H1 (cell line): ENCODE data around the gene PHACTR1. TPM values are rescaled to one million over a fixed set of nuclear protein-coding genes. Genes with fewer than 3 reads are reported as not detected.

ENCODE experiments used
- CTCF ChIA-PET: fragments of 300-600 bp; sonication (Branson Sonifier 250); formaldehyde crosslinking; loops from one replicate; lab custom pipeline; 2021; ENCODE audit not compliant: partially characterized antibody; lab: Charles Lee
- POLR2A ChIA-PET: fragments of 300-600 bp; sonication (Branson Sonifier 250); formaldehyde crosslinking; loops from one replicate; lab custom pipeline; 2021; ENCODE audit warnings: inconsistent platforms; ENCODE audit not compliant: partially characterized antibody; lab: Charles Lee
- DNase-seq, 2 experiments: peaks; one replicate each; pipeline versions ENCODE4 v3.0.0 to v3.0.0-alpha.2; 2010 to 2022; ENCODE audit warnings: low spot score in 2 of 2, low read depth in 1 of 2, mixed read lengths in 1 of 2
- FAIRE-seq: peaks from 2 replicates; lab custom pipeline; 2011; peaks lifted over from hg19 to GRCh38; lab: Jason Lieb, UNC
- H2AFZ ChIP-seq: 2 replicates; pipeline ENCODE4 v1.8.1; 2012; ENCODE audit warnings: low read length, inconsistent platforms
- H2AK5ac ChIP-seq: 2 replicates; pipeline ENCODE4 v1.6.1; 2013; ENCODE audit warnings: low read depth, low read length
- H2BK120ac ChIP-seq: replicated peaks from 2 replicates; pipeline ENCODE3; 2013; ENCODE audit warnings: low read depth, low read length, inconsistent platforms
- H2BK12ac ChIP-seq: 2 replicates; pipeline ENCODE4 v1.6.1; 2013; ENCODE audit warnings: low read depth, low read length
- H2BK15ac ChIP-seq: 2 replicates; pipeline ENCODE4 v1.6.1; 2013; ENCODE audit warnings: low read length
- H2BK20ac ChIP-seq: 2 replicates; pipeline ENCODE4 v1.6.1; 2013; ENCODE audit warnings: low read length
- H2BK5ac ChIP-seq: 2 replicates; pipeline ENCODE4 v1.6.1; 2013; ENCODE audit warnings: low read depth, low read length
- H3K14ac ChIP-seq: 2 replicates; pipeline ENCODE4 v1.6.1; 2013; ENCODE audit warnings: inconsistent platforms; ENCODE audit not compliant: insufficient read length
- H3K18ac ChIP-seq: 2 replicates; pipeline ENCODE4 v1.6.1; 2013; ENCODE audit warnings: low read length; ENCODE audit errors: extremely low read depth
- H3K23ac ChIP-seq: 2 replicates; pipeline ENCODE4 v1.6.1; 2013; ENCODE audit warnings: inconsistent platforms; ENCODE audit not compliant: insufficient read length
- H3K23me2 ChIP-seq: 2 replicates; pipeline ENCODE4 v1.6.1; 2013; ENCODE audit warnings: low read depth, low read length
- H3K27ac ChIP-seq: 2 replicates; pipeline ENCODE4 v1.6.1; 2011; ENCODE audit warnings: low read depth, low read length, inconsistent platforms
- H3K27me3 ChIP-seq, 4 experiments: replicated peaks in 1 of 4; 1 replicate in 1 of 4; 2 replicates in 3 of 4; pipeline versions ENCODE4 v1.6.1 to v1.8.1; 2011 to 2013; ENCODE audit warnings: low read length in 3 of 4, mild to moderate bottlenecking in 3 of 4, inconsistent platforms in 2 of 4, mixed read lengths in 2 of 4, moderate library complexity in 1 of 4; ENCODE audit not compliant: control insufficient read depth in 3 of 4, insufficient read depth in 3 of 4; ENCODE audit errors: extremely low read depth in 1 of 4
- H3K36me3 ChIP-seq, 4 experiments: 2 replicates each; pipeline versions ENCODE4 v1.6.1 to v1.8.1; 2011 to 2013; ENCODE audit warnings: mild to moderate bottlenecking in 4 of 4, low read length in 3 of 4, moderate library complexity in 2 of 4, control low read depth in 1 of 4, inconsistent platforms in 1 of 4; ENCODE audit not compliant: insufficient read depth in 4 of 4, control insufficient read depth in 2 of 4
- H3K4ac ChIP-seq: replicated peaks from 2 replicates; pipeline ENCODE3; 2013; ENCODE audit warnings: low read length, low read depth, mixed read lengths, inconsistent platforms; ENCODE audit not compliant: insufficient read length
- H3K4me1 ChIP-seq, 4 experiments: replicated peaks in 1 of 4; 1 replicate in 1 of 4; 2 replicates in 3 of 4; pipeline versions ENCODE4 v1.6.1 to v1.8.1; 2011 to 2013; ENCODE audit warnings: low read length in 3 of 4, inconsistent platforms in 2 of 4, mixed read lengths in 1 of 4; ENCODE audit not compliant: insufficient read depth in 4 of 4, control insufficient read depth in 3 of 4
- H3K4me2 ChIP-seq, 2 experiments: 2 replicates each; pipeline versions ENCODE4 v1.6.1 to v1.8.1; 2011 to 2013; ENCODE audit warnings: low read depth in 2 of 2, low read length in 2 of 2, control low read depth in 1 of 2, inconsistent platforms in 1 of 2, mild to moderate bottlenecking in 1 of 2; ENCODE audit not compliant: insufficient read depth in 1 of 2
- H3K4me3 ChIP-seq, 4 experiments: fragments of 200-600, 300-600 bp in 1 of 4; sonication (generic), shearing (Covaris generic), sonication (Bioruptor Twin) in 1 of 4; 2 replicates each; pipeline versions ENCODE4 v1.5.1 to v1.8.1; 2011 to 2016; ENCODE audit warnings: low read length in 4 of 4, low read depth in 3 of 4, control low read depth in 2 of 4, inconsistent platforms in 2 of 4, mild to moderate bottlenecking in 2 of 4, mixed read lengths in 1 of 4, moderate library complexity in 1 of 4; ENCODE audit not compliant: insufficient read depth in 2 of 4; ENCODE audit errors: extremely low read depth in 1 of 4
- H3K56ac ChIP-seq: replicated peaks from 2 replicates; pipeline ENCODE3; 2013; ENCODE audit warnings: low read depth, mild to moderate bottlenecking, mixed read lengths, low read length, inconsistent platforms; ENCODE audit not compliant: insufficient read length
- H3K79me1 ChIP-seq: 2 replicates; pipeline ENCODE4 v1.6.1; 2013; ENCODE audit warnings: low read depth, low read length, control low read depth
- H3K79me2 ChIP-seq, 2 experiments: 2 replicates each; pipeline versions ENCODE4 v1.6.1 to v1.8.1; 2012 to 2013; ENCODE audit warnings: low read length in 2 of 2, mild to moderate bottlenecking in 2 of 2, inconsistent platforms in 1 of 2; ENCODE audit not compliant: insufficient read depth in 2 of 2, control insufficient read depth in 1 of 2
- H3K9ac ChIP-seq, 4 experiments: replicated peaks in 1 of 4; 1 replicate in 1 of 4; 2 replicates in 3 of 4; pipeline versions ENCODE4 v1.6.1 to v1.8.1; 2011 to 2013; ENCODE audit warnings: low read depth in 3 of 4, low read length in 3 of 4, control low read depth in 2 of 4, mild to moderate bottlenecking in 2 of 4, moderate library complexity in 2 of 4, inconsistent platforms in 1 of 4; ENCODE audit errors: extremely low read depth in 1 of 4
- H3K9me3 ChIP-seq, 2 experiments: 2 replicates each; pipeline versions ENCODE4 v1.6.1 to v1.8.1; 2012 to 2013; ENCODE audit warnings: mild to moderate bottlenecking in 2 of 2, moderate library complexity in 2 of 2, control low read depth in 1 of 2, inconsistent platforms in 1 of 2, low read depth in 1 of 2, low read length in 1 of 2, mixed read lengths in 1 of 2; ENCODE audit not compliant: insufficient read depth in 2 of 2
- H4K20me1 ChIP-seq, 2 experiments: replicated peaks in 1 of 2; 2 replicates each; pipeline versions ENCODE3 to v1.8.1; 2011 to 2013; ENCODE audit warnings: inconsistent platforms in 2 of 2, low read length in 2 of 2, mild to moderate bottlenecking in 1 of 2; ENCODE audit not compliant: insufficient read depth in 2 of 2, control insufficient read depth in 1 of 2
- H4K5ac ChIP-seq: 2 replicates; pipeline ENCODE4 v1.6.1; 2013; ENCODE audit warnings: low read length, low read depth, mixed read lengths, inconsistent platforms; ENCODE audit not compliant: insufficient read length
- H4K8ac ChIP-seq: 2 replicates; pipeline ENCODE4 v1.8.0; 2013; ENCODE audit warnings: mild to moderate bottlenecking, moderate library complexity, low read length, inconsistent platforms; ENCODE audit not compliant: insufficient read depth; ENCODE audit errors: extremely low read depth
- H4K91ac ChIP-seq: replicated peaks from 2 replicates; pipeline ENCODE3; 2013; ENCODE audit warnings: low read length, mixed read lengths, inconsistent platforms; ENCODE audit not compliant: insufficient read length
- CREB1 ChIP-seq: IDR thresholded peaks from 2 replicates; pipeline ENCODE4 v1.6.1; 2012; ENCODE audit warnings: inconsistent platforms
- GABPA ChIP-seq: IDR thresholded peaks from 2 replicates; pipeline ENCODE4 v1.6.1; 2011; ENCODE audit warnings: mild to moderate bottlenecking, low read length, moderate library complexity, borderline replicate concordance; ENCODE audit not compliant: insufficient read depth
- PHF8 ChIP-seq: fragments of 200-600 bp; sonication (generic); conservative IDR thresholded peaks from 2 replicates; pipeline ENCODE4 v1.7.1; 2012; ENCODE audit warnings: low read depth, mild to moderate bottlenecking, inconsistent platforms, low read length, moderate library complexity
- WGBS, 2 experiments: shearing (Covaris generic) in 1 of 2; methylation state at CpG; one replicate each; pipeline versions ENCODE4 v1.1.6 to v1.1.7; 2013 to 2015; ENCODE audit warnings: low lambda C conversion rate in 2 of 2, mixed read lengths in 2 of 2, inconsistent platforms in 1 of 2, low coverage in 1 of 2, missing lambda C conversion rate in 1 of 2; ENCODE audit not compliant: insufficient replicate concordance in 2 of 2, insufficient coverage in 1 of 2, insufficient read length in 1 of 2; ENCODE audit errors: extremely low coverage in 1 of 2, missing lambda C conversion rate in 1 of 2; 5-methylcytosine and 5-hydroxymethylcytosine counted together
- polyA plus RNA-seq, 7 experiments: library from polyadenylated mRNA; depleted of rRNA in 3 of 7; stranded (reverse) in 5 of 7; unstranded in 2 of 7; fragments of >200 nt in 5 of 7; fragments of 200-250 nt in 2 of 7; gene quantifications; 1 replicate in 5 of 7; 2 replicates in 1 of 7; 4 replicates in 1 of 7; pipeline versions ENCODE4 v1.2.1 to v1.2.3, GENCODE V29; 2011 to 2013; ENCODE audit warnings: missing spikeins in 2 of 7, mixed read lengths in 2 of 7
- total RNA-seq: library from RNA; stranded (reverse); fragmentation: NEBNext Ultra II Directional; extraction: Animal tissue kit (Norgen Biotek cat#: 25700); gene quantifications from 2 replicates; pipeline ENCODE4 v1.2.1, GENCODE V29; 2021

Gene PHACTR1
- total and polyA plus RNA-seq, 2 of the 8 experiments (the other 6 are each of a cell fraction or from before 2014, with no cell fraction given) = 3.9 to 17.1 TPM

DNA sequence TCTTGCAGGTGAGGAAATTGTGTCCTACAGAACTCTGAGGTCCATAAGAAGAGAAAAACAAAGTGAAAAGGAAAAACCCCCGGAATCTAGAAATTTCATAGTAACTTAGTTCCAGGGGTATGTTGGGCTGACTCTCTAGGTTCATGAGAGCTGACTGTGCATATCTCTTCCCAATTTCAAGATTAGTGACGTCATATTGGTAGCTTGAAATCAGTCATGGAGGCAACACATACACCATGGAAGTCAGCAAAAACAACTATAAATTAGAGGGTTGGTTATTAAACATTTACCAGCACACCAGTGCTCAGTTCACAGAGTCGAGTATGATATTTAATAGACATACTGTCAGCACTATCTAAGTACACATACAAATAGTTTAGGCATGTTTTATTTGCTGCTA, 49.8 kb downstream of the PHACTR1 start:
- Histone ChIP-seq H3K23me2 (no peaks in the 10 kb centered on the region), H3K4ac (no peak overlapping the region), H4K5ac (no peak overlapping the region), H3K18ac (no peak overlapping the region), H4K20me1 (peaks cover 0 to 2% of the 10 kb centered on the region in 2 experiments), H3K56ac (no peak overlapping the region), H2AFZ (no peak overlapping the region), H2AK5ac (no peak overlapping the region), H3K9ac (no peak overlapping the region), H4K8ac (no peak overlapping the region), H3K4me3 (no peak overlapping the region), H2BK12ac (no peak overlapping the region), H3K79me2 (no peaks in the 10 kb centered on the region; a peak in 1 of 4 replicates), H3K4me1 (peaks cover 0 to 4% (median 1%) of the 10 kb centered on the region in 4 experiments; a peak in 2 of 7 replicates), H3K14ac (no peak overlapping the region), H3K79me1 (no peaks in the 10 kb centered on the region; the same call in 1 of the 2 replicates), H2BK20ac (no peak overlapping the region), H2BK120ac (no peak overlapping the region), H3K27me3 (peaks cover 0 to 2% (median 0%) of the 10 kb centered on the region in 4 experiments; a peak in 1 of 7 replicates), H2BK5ac (no peak overlapping the region), H3K4me2 (no peak overlapping the region), H3K9me3 (no peaks in the 10 kb centered on the region), H4K91ac (no peak overlapping the region), H3K36me3 (no peaks in the 10 kb centered on the region), H3K27ac (no peak overlapping the region), H3K23ac (no peak overlapping the region), H2BK15ac (no peak overlapping the region)
- CTCF ChIA-PET = interaction anchor here (1.0 kb wide), 1 partner anchor 14 kb away, joined by 3 read pairs; no protein-coding TSS in a partner anchor
- POLR2A ChIA-PET = no interaction called here
- FAIRE-seq (no peak), DNase-seq (no peak)
- WGBS, 2 experiments = 87% methylated on average over 3 of the region's 3 CpGs; no CpG with 5 or more reads in 1 of the 2 experiments
- TF ChIP-seq GABPA (no peak), CREB1 (no peak), PHF8 (no peak)
